GM18519 (cell line): Measurements from ENCODE around the gene CPNE1.
"Not testable (repeated sequence)": the region's sequence is repeated elsewhere in the genome, so short reads cannot be mapped to it uniquely, and the experiment has no call there.

ENCODE experiments used
- ATAC-seq: cut with Tn5 transposase; IDR thresholded peaks from one replicate; pipeline ENCODE4 v1.9.1; 2021; ENCODE audit warnings: mild to moderate bottlenecking, moderate library complexity; ENCODE audit not compliant: unreplicated experiment, low FRiP score

CPNE1 gene

GRCh38 chr20:35664466-35665206 is at the start of gene CPNE1, which contains the start of gene RBM12:
TSS of gene CPNE1 (minus strand) at chr20:35664900. CDS start at chr20:35632923, 31,977 bp downstream.
TSS of gene RBM12 (minus strand) at chr20:35664900. CDS start at chr20:35655322, 9,578 bp downstream.
- ATAC-seq, result peak; percentile 53

DNA sequence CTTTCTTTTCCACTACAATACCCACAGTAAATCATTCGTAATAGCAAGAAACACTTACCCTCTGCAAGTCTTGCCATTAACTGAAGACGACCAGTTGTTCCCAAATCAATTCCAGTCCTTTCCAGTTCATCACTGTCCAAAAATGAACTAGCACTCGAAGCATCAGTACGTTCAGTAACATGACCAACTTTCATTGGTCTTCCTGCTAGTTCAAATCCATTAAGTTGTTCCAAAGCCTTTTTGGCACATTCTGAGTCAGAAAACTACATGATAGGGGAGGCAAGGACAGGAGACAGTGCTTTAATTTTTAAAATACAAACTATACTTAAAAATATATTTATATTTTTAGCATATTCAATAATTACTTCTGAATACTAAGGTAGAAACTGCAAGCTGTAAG is 49.4 kb upstream of the CPNE1 start:
- ATAC-seq, result no peak

GRCh38 chr20:35713120-35713519 is 48.4 kb upstream of the CPNE1 start:
- ATAC-seq, result not testable (repeated sequence)

- no peak for ATAC-seq
These were observed 47.0 kb upstream of the CPNE1 start for GRCh38 chr20:35711588-35712209.

DNA sequence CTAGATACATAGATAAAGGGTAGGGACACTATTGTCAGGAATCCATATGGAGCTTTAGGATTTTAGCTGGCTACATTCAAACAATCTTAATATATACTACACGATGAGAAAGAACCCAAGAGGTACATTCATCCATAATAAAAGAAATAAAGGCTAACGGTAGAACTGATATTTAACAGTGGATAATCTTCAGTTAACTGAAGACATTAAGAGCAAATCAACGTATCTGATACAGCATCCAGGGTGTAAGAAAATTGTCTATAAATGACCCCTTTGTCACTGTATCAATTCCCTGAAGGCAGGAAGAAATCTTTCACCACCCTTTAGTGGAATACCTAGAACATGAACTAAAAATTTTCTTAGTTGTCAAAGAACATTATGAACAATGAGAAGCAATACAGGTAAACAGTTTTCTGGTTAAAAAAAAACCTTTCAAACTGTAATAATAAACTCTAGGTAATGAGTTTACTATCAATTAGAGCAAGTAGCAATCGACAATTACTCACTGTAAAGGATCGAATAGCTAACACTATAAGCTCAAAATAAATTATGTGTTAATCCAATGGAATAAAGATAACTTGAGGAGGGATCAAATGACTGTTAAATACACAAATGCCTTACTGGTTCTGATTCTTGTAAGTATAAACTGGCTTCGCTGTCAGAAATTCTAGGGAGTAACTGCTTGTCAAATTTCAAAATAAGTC is 46.3 kb upstream of the CPNE1 start:
- no peak for ATAC-seq

GRCh38 chr20:35710039-35710438 is 45.3 kb upstream of the CPNE1 start:
- no peak for ATAC-seq

DNA sequence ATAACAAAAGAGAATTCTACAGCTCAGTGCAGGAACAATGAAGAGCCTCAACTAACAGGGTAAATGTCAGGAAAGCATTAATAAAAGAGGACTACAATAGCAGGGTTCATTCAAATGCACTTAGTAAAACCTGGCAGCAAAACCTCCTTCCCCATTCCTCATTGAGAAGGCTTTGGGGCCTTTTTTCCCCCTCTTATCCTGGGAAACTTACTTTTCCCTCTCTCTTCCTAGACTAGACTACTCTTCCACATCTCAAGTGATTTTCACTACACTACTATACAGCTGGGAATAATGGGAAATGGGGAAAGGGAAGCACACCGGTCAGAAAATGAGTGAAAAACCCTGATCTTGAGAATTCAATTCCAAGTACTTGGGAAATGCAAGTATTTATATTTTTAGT is 44.6 kb upstream of the CPNE1 start:
- ATAC-seq, result no peak

DNA sequence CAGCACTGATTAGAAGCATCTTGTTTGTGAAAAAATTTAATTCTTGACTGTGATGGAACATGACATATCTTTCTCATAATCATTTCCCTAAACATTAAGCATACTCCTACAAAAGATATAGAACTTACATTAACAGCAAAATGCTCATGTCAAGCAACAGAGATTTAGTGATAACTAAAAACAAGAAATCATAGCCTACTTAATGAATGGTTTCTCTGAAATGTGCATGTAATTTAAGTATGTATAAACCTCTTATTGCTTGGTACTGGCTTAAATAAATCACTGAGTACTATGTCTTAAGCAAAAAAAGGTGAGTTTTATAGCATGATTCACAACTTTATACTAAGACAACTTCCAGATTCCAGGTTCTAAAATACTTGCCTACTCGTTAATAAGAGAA is 43.8 kb upstream of the CPNE1 start:
- ATAC-seq, result no peak

DNA sequence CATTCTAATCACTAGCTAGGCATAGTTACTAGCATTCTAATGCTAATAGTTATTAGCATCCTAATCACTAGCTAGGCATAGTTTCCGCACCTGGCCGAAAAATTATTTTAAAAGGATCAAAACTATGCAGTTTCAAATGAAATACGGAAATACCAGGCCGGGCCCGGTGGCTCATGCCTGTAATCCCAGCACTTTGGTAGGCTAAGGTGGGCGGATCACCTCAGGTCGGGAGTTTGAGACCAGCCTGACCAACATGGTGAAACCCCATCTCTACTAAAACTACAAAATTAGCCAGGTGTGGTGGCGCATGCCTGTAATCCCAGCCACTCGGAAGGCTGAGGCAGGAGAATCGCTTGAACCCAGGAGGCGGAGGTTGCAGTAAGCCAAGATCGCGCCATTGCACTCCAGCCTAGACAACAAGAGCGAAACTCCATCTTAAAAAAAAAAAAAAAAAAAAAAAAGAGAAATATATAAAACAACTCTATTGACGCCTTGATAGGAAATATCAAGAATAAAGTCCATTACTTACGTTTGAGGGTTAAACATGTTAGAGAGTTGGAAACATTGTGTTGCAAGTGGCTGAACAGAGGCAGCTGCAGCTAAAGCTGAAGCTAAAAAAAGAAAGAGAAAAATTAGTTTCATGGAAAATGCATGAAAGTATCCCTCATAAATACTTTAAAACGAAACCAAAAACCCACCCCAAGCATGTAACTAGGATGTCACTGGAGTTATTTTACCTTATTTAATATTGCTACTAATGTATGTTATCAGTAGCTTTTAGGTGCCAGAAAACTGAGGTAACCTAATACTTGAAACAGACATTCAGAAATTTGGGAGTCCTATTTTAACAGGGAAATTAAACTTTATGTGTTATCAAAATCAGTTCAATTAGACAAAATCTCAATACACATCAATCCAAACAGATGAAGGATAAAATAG is 42.2 kb upstream of the CPNE1 start:
- ATAC-seq, result not testable (repeated sequence)

DNA sequence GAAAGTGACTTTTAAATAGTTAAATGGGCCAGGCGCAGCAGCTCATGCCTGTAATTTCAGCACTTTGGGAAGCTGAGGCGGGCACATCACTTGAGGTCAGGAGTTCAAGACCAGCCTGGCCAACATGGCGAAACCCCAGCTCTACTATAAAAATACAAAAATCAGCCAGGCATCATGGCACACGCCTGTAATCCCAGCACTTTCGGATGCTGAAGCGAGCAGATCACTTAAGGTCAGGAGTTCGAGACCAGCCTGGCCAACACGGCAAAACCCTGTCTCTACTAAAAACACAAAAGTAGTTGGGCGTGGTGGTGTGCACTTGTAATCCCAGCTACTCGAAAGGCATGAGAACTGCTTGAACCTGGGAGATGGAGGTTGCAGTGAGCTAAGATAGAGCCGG is 41.2 kb upstream of the CPNE1 start:
- not testable (repeated sequence) for ATAC-seq

DNA sequence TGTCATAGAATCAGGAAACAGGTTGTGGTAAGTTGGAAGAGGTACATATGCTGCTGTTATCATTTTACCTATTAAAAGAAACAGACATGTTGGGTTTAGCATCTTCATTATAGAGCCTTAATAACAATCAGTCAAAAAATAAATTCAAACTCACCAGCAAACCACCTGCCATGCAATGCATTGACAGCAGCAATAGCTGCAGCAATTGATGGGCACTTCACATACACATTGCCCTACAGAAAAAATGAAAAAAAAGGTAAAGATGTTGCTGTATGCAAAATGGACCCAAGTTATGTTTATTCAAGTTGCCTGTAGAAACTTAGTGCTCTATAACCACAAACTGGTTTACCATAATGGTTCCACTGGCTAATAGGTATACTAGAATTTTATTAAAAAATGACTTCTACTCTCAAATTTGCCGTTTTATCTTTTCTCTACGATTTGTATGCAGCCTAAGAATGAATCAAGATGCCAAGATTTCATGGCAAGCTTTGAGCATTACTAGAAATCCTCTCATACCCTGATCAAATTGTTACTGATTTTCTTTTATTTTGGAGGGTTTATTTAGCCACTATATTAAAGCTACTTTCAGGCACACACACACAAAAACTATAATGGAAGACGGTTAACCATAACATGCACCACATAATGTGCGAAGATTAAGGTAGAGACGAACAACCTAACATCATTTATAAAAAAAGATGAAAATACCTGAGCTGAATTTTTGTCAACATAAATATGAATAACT is 40.0 kb upstream of the CPNE1 start:
- no peak for ATAC-seq

DNA sequence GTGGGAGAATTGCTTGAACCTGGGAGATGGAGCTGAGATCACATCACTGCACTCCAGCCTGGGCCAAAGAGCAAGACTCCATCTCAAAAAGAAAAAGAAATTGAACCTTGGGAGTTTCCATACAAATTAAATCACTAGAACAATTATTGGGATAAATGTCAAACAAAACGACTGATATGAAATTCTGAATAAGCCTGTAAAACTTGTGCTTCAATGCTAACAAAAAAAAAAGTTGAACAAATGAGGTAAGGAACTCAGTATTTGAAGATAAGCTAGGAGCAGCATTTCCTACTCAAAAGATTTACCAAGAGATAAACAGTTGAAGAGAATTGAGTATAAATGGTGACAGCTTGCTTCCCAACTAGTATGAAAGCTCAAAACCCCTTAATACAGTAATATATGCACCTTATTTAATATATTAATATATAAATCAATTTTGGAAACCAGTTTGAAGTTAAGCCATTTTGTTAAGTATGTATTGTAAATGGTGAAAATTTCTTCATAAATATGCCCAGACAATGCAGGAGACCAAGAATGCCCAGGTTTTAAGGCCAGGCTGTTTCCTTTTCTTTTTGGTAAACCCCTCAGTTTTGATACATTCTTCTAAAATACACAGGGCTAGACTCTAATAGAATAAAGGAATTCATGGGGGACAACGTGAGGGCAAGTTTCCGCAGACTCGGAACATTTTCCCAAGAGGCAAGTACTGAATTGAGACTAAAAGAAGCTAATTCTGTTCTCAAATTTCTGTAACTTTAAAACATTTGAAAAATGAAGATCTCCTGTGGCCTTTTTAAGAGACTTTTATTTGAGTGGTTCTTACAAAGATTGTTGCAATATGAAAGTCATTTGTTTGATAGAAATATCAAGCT is 38.4 kb upstream of the CPNE1 start:
- ATAC-seq, result no peak

DNA sequence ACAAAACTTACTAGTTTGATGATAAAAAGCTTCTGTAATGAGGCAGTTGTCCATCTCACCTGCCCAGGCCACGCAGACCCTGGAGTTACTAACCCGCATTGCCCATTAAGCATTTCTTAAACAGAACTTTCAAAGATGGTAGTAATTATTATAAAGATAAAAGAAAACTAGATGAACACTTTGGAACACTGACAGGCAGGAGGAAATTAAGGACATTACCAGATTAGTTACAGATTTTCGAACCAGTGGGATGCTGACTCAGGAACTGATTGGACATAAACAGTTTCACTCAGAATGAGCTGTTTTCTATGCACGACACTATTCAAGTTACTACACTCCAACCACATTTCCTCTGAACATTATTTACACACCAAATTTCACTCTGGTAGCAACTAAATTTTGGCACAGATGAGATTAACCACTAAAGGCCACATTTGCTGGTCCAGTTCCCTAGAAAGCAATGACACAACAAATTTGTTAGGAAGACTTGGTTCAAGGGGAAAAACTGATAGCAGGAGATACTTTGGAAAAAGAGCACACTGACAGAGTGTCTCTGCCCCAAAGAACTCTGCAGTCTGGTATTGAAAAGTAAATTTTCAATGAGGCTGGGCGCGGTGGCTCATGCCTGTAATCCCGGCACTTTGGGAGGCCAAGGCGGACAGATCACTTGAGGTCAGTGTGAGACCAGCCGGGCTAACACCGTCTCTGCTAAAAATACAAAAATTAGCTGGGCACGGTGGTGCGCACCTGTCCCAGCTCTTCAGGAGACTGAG is 37.5 kb upstream of the CPNE1 start:
- ATAC-seq, result no peak

- no peak for ATAC-seq
These were observed 36.0 kb upstream of the CPNE1 start for GRCh38 chr20:35700625-35701148.

DNA sequence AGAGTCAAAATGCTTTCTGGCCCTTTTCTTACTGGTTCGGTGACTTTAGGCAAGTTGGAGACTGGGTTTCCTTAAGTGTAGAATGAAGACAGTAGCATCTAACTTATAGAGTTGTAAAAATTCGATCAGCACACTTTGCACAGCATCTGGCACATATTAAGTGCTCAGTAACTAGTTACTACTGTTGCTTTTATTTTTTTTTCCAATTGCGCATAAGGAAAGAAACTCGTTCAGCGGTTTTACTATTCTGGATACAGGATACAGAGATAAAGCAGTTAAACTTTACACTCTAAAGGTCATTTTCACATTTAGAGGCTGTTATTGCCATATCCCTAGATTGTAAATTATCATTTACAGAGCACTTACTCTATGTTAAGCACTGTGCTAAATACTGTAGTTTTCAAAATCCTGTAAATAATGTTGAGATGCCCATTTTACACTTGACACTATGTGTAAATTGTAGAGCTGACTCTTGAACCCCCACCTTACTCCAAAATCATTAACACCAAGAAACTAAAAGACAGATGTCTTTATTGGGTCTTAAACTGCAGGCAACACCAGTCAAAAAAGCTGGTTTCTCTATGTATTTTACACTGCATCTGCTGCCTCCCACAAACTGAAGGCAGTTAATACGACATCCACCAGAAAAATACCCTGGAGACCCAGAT is 35.4 kb upstream of the CPNE1 start:
- ATAC-seq, result no peak

GRCh38 chr20:35699127-35699956 is 34.6 kb upstream of the CPNE1 start, which contains the start of the genes NFS1 and ROMO1:
TSS of gene NFS1 (minus strand) at chr20:35699352. CDS start at chr20:35699288, 64 bp downstream.
TSS of gene ROMO1 (plus strand) at chr20:35699405. CDS start at chr20:35699633, 228 bp downstream.
- ATAC-seq, result peak; percentile 60
